HG03280 (cell line): ENCODE measurements around the gene SVEP1.

ENCODE experiments used
- ATAC-seq: cut with Tn5 transposase; IDR thresholded peaks from one replicate; pipeline ENCODE4 v1.9.1; 2021; ENCODE audit warnings: mild to moderate bottlenecking, moderate library complexity; ENCODE audit not compliant: unreplicated experiment

The SVEP1 gene

GRCh38 chr9:110528645-110529044 is 50.9 kb downstream of the SVEP1 start:
- ATAC-seq, result no peak

- no peak for ATAC-seq
Measured at GRCh38 chr9:110526426-110526825, 53.1 kb downstream of the SVEP1 start.

GRCh38 chr9:110521206-110521605 is 58.3 kb downstream of the SVEP1 start:
- no peak for ATAC-seq

- ATAC-seq, result no peak
Measured at GRCh38 chr9:110520120-110520701, 59.3 kb downstream of the SVEP1 start.

GRCh38 chr9:110517483-110517882 is 62.1 kb downstream of the SVEP1 start:
- ATAC-seq, result no peak

GRCh38 chr9:110514897-110515296 is 64.6 kb downstream of the SVEP1 start:
- no peak for ATAC-seq

GRCh38 chr9:110512817-110513216 is 66.7 kb downstream of the SVEP1 start:
- no peak for ATAC-seq

- no peak for ATAC-seq
Measured at GRCh38 chr9:110509792-110510191, 69.7 kb downstream of the SVEP1 start.

GRCh38 chr9:110502842-110503241 is 76.7 kb downstream of the SVEP1 start:
- no peak for ATAC-seq

- no peak for ATAC-seq
Measured at GRCh38 chr9:110499608-110500007, 79.9 kb downstream of the SVEP1 start.

- no peak for ATAC-seq
Measured at GRCh38 chr9:110487196-110487595, 92.3 kb downstream of the SVEP1 start.

- ATAC-seq, result no peak
Measured at GRCh38 chr9:110486218-110486617, 93.3 kb downstream of the SVEP1 start.

- ATAC-seq, result no peak
Measured at GRCh38 chr9:110479481-110479880, 100.1 kb downstream of the SVEP1 start.

- ATAC-seq, result no peak
Measured at GRCh38 chr9:110476251-110476650, 103.3 kb downstream of the SVEP1 start.

GRCh38 chr9:110472111-110472510 is 107.4 kb downstream of the SVEP1 start:
- ATAC-seq, result no peak

- ATAC-seq, result no peak
Measured at GRCh38 chr9:110468950-110469349, 110.6 kb downstream of the SVEP1 start.

- ATAC-seq, result no peak
Measured at GRCh38 chr9:110465190-110465589, 114.4 kb downstream of the SVEP1 start.

GRCh38 chr9:110464321-110464720 is 115.2 kb downstream of the SVEP1 start:
- no peak for ATAC-seq

- ATAC-seq, result no peak
Measured at GRCh38 chr9:110463499-110463898, 116.0 kb downstream of the SVEP1 start.

GRCh38 chr9:110457245-110457644 is 122.3 kb downstream of the SVEP1 start:
- no peak for ATAC-seq

- ATAC-seq, result no peak
Measured at GRCh38 chr9:110456681-110457080, 122.9 kb downstream of the SVEP1 start.

- ATAC-seq, result no peak
Measured at GRCh38 chr9:110455860-110456259, 123.7 kb downstream of the SVEP1 start.

- ATAC-seq, result no peak
Measured at GRCh38 chr9:110452227-110452801, 127.2 kb downstream of the SVEP1 start.
